HG03354 (cell line): Measurements from ENCODE around the gene C5orf34.

Experiments used
- ATAC-seq: cut with Tn5 transposase; IDR thresholded peaks from one replicate; pipeline ENCODE4 v1.9.1; 2021; ENCODE audit warnings: mild to moderate bottlenecking; ENCODE audit not compliant: unreplicated experiment, poor library complexity, severe bottlenecking

Gene C5orf34

GRCh38 chr5:43437062-43437660 lies 77.8 kb downstream of the C5orf34 start:
- no peak for ATAC-seq
